T-helper 17 cell (primary cell): ENCODE results near the gene PPP1R3E. TPM values are rescaled to one million over a fixed set of nuclear protein-coding genes. Genes with fewer than 3 reads are reported as not detected.

Experiments
- ATAC-seq: fragments of 150-1000 bp; cut with Tn5 transposase; 2 replicates; pipeline ENCODE4 v1.10.0; 2021; ENCODE audit warnings: mild to moderate bottlenecking, moderate library complexity
- DNase-seq, 3 donors: peaks; one replicate each; pipeline versions ENCODE4 v3.0.0 to v3.0.0-alpha.2; 2020 to 2021
- H3K9me3 ChIP-seq: one replicate; pipeline ENCODE4 v1.7.0; 2013; ENCODE audit warnings: low read length, mild to moderate bottlenecking; ENCODE audit not compliant: control insufficient read depth, poor library complexity, severe bottlenecking
- H3K27ac Mint-ChIP-seq: one replicate; pipeline ENCODE4 v1.8.0; 2022; ENCODE audit warnings: mild to moderate bottlenecking, moderate library complexity, mixed read lengths
- H3K27me3 Mint-ChIP-seq: one replicate; pipeline ENCODE4 v1.8.0; 2022; ENCODE audit warnings: mixed read lengths
- H3K36me3 Mint-ChIP-seq: one replicate; pipeline ENCODE4 v1.8.0; 2022; ENCODE audit warnings: low read depth, mixed read lengths
- H3K4me1 Mint-ChIP-seq: one replicate; pipeline ENCODE4 v1.8.0; 2022; ENCODE audit warnings: mild to moderate bottlenecking, mixed read lengths
- H3K4me3 Mint-ChIP-seq: one replicate; pipeline ENCODE4 v1.8.0; 2022; ENCODE audit warnings: mild to moderate bottlenecking, moderate library complexity, mixed read lengths
- total RNA-seq, 4 donors: library from RNA in 2 of 4; stranded (reverse) in 2 of 4; gene quantifications; one replicate each; pipeline ENCODE4 v1.2.3 and lab custom pipeline; 2022 to 2026

The PPP1R3E gene
- total RNA-seq, 2 donors from 2014 or later, result 30.6 to 33.8 TPM

GRCh38 chr14:23316300-23316699 is 13.6 kb upstream of the PPP1R3E start:
- ATAC-seq (no peak), DNase-seq (no peak)
- no peaks in the 10 kb centered on the region for H3K27me3 Mint-ChIP-seq
- no peak overlapping the region for H3K4me3 Mint-ChIP-seq
- H3K4me1 Mint-ChIP-seq, result peaks cover 3% of the 10 kb centered on the region
- H3K36me3 Mint-ChIP-seq, result no peaks in the 10 kb centered on the region
- H3K9me3 ChIP-seq, result no peaks in the 10 kb centered on the region
- no peak overlapping the region for H3K27ac Mint-ChIP-seq

- no peaks in the 10 kb centered on the region for H3K9me3 ChIP-seq
- Mint-ChIP-seq H3K27me3 (peaks cover 23% of the 10 kb centered on the region), H3K36me3 (peaks cover 2% of the 10 kb centered on the region), H3K4me3 (no peak overlapping the region), H3K4me1 (peaks cover 5% of the 10 kb centered on the region), H3K27ac (no peak overlapping the region)
- no peak for DNase-seq
- no peak for ATAC-seq
These were observed 7.9 kb upstream of the PPP1R3E start for GRCh38 chr14:23310546-23310945.

GRCh38 chr14:23308721-23309445 is 6.2 kb upstream of the PPP1R3E start:
- DNase-seq, result no peak
- Mint-ChIP-seq H3K36me3 (peaks cover 2% of the 10 kb centered on the region), H3K4me1 (peaks cover 8% of the 10 kb centered on the region), H3K27ac (no peak overlapping the region), H3K4me3 (no peak overlapping the region), H3K27me3 (peaks cover 30% of the 10 kb centered on the region)
- H3K9me3 ChIP-seq, result no peaks in the 10 kb centered on the region
- ATAC-seq, result no peak

GRCh38 chr14:23307687-23308644 is 5.3 kb upstream of the PPP1R3E start:
- ATAC-seq, result no peak
- H3K4me3 Mint-ChIP-seq, result no peak overlapping the region
- H3K27me3 Mint-ChIP-seq, result peaks cover 30% of the 10 kb centered on the region
- peaks cover 8% of the 10 kb centered on the region for H3K4me1 Mint-ChIP-seq
- peaks cover 2% of the 10 kb centered on the region for H3K36me3 Mint-ChIP-seq
- DNase-seq, result no peak
- no peaks in the 10 kb centered on the region for H3K9me3 ChIP-seq
- H3K27ac Mint-ChIP-seq, result peak overlapping the region; percentile 57

GRCh38 chr14:23307146-23307530 is 4.5 kb upstream of the PPP1R3E start:
- peaks cover 30% of the 10 kb centered on the region for H3K27me3 Mint-ChIP-seq
- no peak for DNase-seq
- H3K4me1 Mint-ChIP-seq, result peaks cover 13% of the 10 kb centered on the region
- peak overlapping the region; percentile 57 for H3K27ac Mint-ChIP-seq
- H3K4me3 Mint-ChIP-seq, result no peak overlapping the region
- peaks cover 2% of the 10 kb centered on the region for H3K36me3 Mint-ChIP-seq
- ATAC-seq, result no peak
- no peaks in the 10 kb centered on the region for H3K9me3 ChIP-seq

GRCh38 chr14:23306412-23307145 is 3.9 kb upstream of the PPP1R3E start, which contains the start of gene BCL2L2:
BCL2L2 (plus strand) TSS chr14:23306833; CDS start chr14:23307768, 935 bp downstream.
- Mint-ChIP-seq H3K4me1 (peaks cover 13% of the 10 kb centered on the region), H3K27me3 (peaks cover 30% of the 10 kb centered on the region), H3K27ac (peak within 1 kb of the TSS; percentile 57), H3K36me3 (peaks cover 2% of the 10 kb centered on the region), H3K4me3 (peak within 1 kb of the TSS; percentile 52)
- no peaks in the 10 kb centered on the region for H3K9me3 ChIP-seq
- no peak for ATAC-seq
- no peak for DNase-seq

GRCh38 chr14:23301969-23302289 is 730 bp downstream of the PPP1R3E start:
- Mint-ChIP-seq H3K36me3 (no peaks in the 10 kb centered on the region), H3K4me1 (peaks cover 23% of the 10 kb centered on the region), H3K27me3 (peaks cover 15% of the 10 kb centered on the region), H3K27ac (peak overlapping the region; percentile 96), H3K4me3 (peak overlapping the region; percentile 99)
- no peaks in the 10 kb centered on the region for H3K9me3 ChIP-seq
- peak in 2 of 3 donors; percentile 49 to 57 for DNase-seq
- ATAC-seq, result peak; percentile 25

GRCh38 chr14:23301288-23301968 is 1.2 kb downstream of the PPP1R3E start:
- peak overlapping the region; percentile 99 for H3K4me3 Mint-ChIP-seq
- peak; percentile 96 to 98 (median 97) for DNase-seq
- peak overlapping the region; percentile 96 for H3K27ac Mint-ChIP-seq
- H3K36me3 Mint-ChIP-seq, result no peaks in the 10 kb centered on the region
- peak; percentile 77 for ATAC-seq
- peaks cover 23% of the 10 kb centered on the region for H3K4me1 Mint-ChIP-seq
- peaks cover 15% of the 10 kb centered on the region for H3K27me3 Mint-ChIP-seq
- H3K9me3 ChIP-seq, result no peaks in the 10 kb centered on the region

- ATAC-seq (no peak), DNase-seq (no peak)
- Mint-ChIP-seq H3K4me3 (peak overlapping the region; percentile 99), H3K27ac (peak overlapping the region; percentile 96), H3K36me3 (no peaks in the 10 kb centered on the region), H3K4me1 (peaks cover 23% of the 10 kb centered on the region), H3K27me3 (peaks cover 9% of the 10 kb centered on the region)
- no peaks in the 10 kb centered on the region for H3K9me3 ChIP-seq
These were observed 1.9 kb downstream of the PPP1R3E start for GRCh38 chr14:23300687-23301223.

- DNase-seq (no peak), ATAC-seq (no peak)
- Mint-ChIP-seq H3K27ac (peak overlapping the region; percentile 96), H3K4me3 (peak overlapping the region; percentile 99), H3K4me1 (peaks cover 26% of the 10 kb centered on the region), H3K36me3 (no peaks in the 10 kb centered on the region), H3K27me3 (peaks cover 5% of the 10 kb centered on the region)
- no peaks in the 10 kb centered on the region for H3K9me3 ChIP-seq
These were observed 2.5 kb downstream of the PPP1R3E start for GRCh38 chr14:23299986-23300686.

- H3K27me3 Mint-ChIP-seq, result no peaks in the 10 kb centered on the region
- H3K4me1 Mint-ChIP-seq, result peaks cover 27% of the 10 kb centered on the region
- H3K9me3 ChIP-seq, result no peaks in the 10 kb centered on the region
- H3K4me3 Mint-ChIP-seq, result no peak overlapping the region
- ATAC-seq (no peak), DNase-seq (no peak)
- H3K36me3 Mint-ChIP-seq, result no peaks in the 10 kb centered on the region
- H3K27ac Mint-ChIP-seq, result peak overlapping the region; percentile 96
These were observed 3.3 kb downstream of the PPP1R3E start for GRCh38 chr14:23299211-23299957.
